PC-9 (cell line): ENCODE measurements around the gene CUX1.

Experiments used
- EZH2 ChIP-seq: fragments of 200-600 bp; sonication (generic); IDR thresholded peaks from 2 replicates; pipeline ENCODE4 v1.8.0; 2017; ENCODE audit warnings: antibody characterized with exemption, low read depth
- TF ChIP-seq, protein P1 (sequence below): fragments of 200-600 bp; sonication (generic); conservative IDR thresholded peaks from 2 replicates; pipeline ENCODE4 v1.6.1; 2017; ENCODE audit warnings: mixed run types, antibody characterized with exemption, mild to moderate bottlenecking, moderate library complexity

- TF ChIP-seq, protein P1, sequence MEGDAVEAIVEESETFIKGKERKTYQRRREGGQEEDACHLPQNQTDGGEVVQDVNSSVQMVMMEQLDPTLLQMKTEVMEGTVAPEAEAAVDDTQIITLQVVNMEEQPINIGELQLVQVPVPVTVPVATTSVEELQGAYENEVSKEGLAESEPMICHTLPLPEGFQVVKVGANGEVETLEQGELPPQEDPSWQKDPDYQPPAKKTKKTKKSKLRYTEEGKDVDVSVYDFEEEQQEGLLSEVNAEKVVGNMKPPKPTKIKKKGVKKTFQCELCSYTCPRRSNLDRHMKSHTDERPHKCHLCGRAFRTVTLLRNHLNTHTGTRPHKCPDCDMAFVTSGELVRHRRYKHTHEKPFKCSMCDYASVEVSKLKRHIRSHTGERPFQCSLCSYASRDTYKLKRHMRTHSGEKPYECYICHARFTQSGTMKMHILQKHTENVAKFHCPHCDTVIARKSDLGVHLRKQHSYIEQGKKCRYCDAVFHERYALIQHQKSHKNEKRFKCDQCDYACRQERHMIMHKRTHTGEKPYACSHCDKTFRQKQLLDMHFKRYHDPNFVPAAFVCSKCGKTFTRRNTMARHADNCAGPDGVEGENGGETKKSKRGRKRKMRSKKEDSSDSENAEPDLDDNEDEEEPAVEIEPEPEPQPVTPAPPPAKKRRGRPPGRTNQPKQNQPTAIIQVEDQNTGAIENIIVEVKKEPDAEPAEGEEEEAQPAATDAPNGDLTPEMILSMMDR = no peak
- TF ChIP-seq EZH2 = no peak
Observed at GRCh38 chr7:102220960-102221800, 403.8 kb downstream of the CUX1 start.
